Measurements from ENCODE around the gene RAB15.
A peak's percentile ranks its signal among the peaks of the same experiment; 100 is the strongest.

The RAB15 gene

GRCh38 chr14:64953310-64953654 is 18.9 kb downstream of the RAB15 start:
- peaks cover 9% of the 10 kb centered on the region for H3K4me1 Mint-ChIP-seq (ENCODE audit: low read depth)

GRCh38 chr14:64952598-64953309 is 19.4 kb downstream of the RAB15 start:
- H3K9me3 Mint-ChIP-seq (ENCODE audit: low read depth): no peaks in the 10 kb centered on the region
- H3K4me1 Mint-ChIP-seq (ENCODE audit: low read depth): peaks cover 9% of the 10 kb centered on the region
- no peaks in the 10 kb centered on the region for H3K27me3 Mint-ChIP-seq
- H3K27ac Mint-ChIP-seq: peak overlapping the region; percentile 4
- H3K4me3 Mint-ChIP-seq: no peak overlapping the region
- H3K36me3 Mint-ChIP-seq: peaks cover 2% of the 10 kb centered on the region

More at GRCh38 chr14:64953310-64953654, 18.9 kb downstream of the RAB15 start:
- Mint-ChIP-seq H3K36me3 (peaks cover 2% of the 10 kb centered on the region), H3K27ac (no peak overlapping the region), H3K27me3 (no peaks in the 10 kb centered on the region), H3K4me3 (no peak overlapping the region), H3K9me3 (ENCODE audit: low read depth) (no peaks in the 10 kb centered on the region)

- Mint-ChIP-seq H3K4me1 (ENCODE audit: low read depth) (peaks cover 13% of the 10 kb centered on the region), H3K9me3 (ENCODE audit: low read depth) (no peaks in the 10 kb centered on the region)
Measured at GRCh38 chr14:64951724-64952123, 20.4 kb downstream of the RAB15 start.

GRCh38 chr14:64951291-64951690 is 20.8 kb downstream of the RAB15 start:
- Mint-ChIP-seq H3K27ac (peak overlapping the region; percentile 34), H3K4me3 (no peak overlapping the region), H3K36me3 (peaks cover 2% of the 10 kb centered on the region)

More at GRCh38 chr14:64951724-64952123, 20.4 kb downstream of the RAB15 start:
- Mint-ChIP-seq H3K36me3 (peaks cover 2% of the 10 kb centered on the region), H3K27ac (no peak overlapping the region), H3K4me3 (no peak overlapping the region), H3K27me3 (no peaks in the 10 kb centered on the region)

GRCh38 chr14:64950889-64951288 is 21.2 kb downstream of the RAB15 start:
- H3K27me3 Mint-ChIP-seq: no peaks in the 10 kb centered on the region
- no peak overlapping the region for H3K4me3 Mint-ChIP-seq
- H3K27ac Mint-ChIP-seq: no peak overlapping the region
- no peaks in the 10 kb centered on the region for H3K9me3 Mint-ChIP-seq (ENCODE audit: low read depth)
- peaks cover 20% of the 10 kb centered on the region for H3K4me1 Mint-ChIP-seq (ENCODE audit: low read depth)
- H3K36me3 Mint-ChIP-seq: peaks cover 2% of the 10 kb centered on the region

More at GRCh38 chr14:64951291-64951690, 20.8 kb downstream of the RAB15 start:
- no peaks in the 10 kb centered on the region for H3K9me3 Mint-ChIP-seq (ENCODE audit: low read depth)
- H3K4me1 Mint-ChIP-seq (ENCODE audit: low read depth): peaks cover 17% of the 10 kb centered on the region
- no peaks in the 10 kb centered on the region for H3K27me3 Mint-ChIP-seq

- peaks cover 33% of the 10 kb centered on the region for H3K4me1 Mint-ChIP-seq (ENCODE audit: low read depth)
- no peak overlapping the region for H3K4me3 Mint-ChIP-seq
- H3K36me3 Mint-ChIP-seq: peaks cover 2% of the 10 kb centered on the region
- H3K9me3 Mint-ChIP-seq (ENCODE audit: low read depth): no peaks in the 10 kb centered on the region
- no peaks in the 10 kb centered on the region for H3K27me3 Mint-ChIP-seq
- H3K27ac Mint-ChIP-seq: no peak overlapping the region
Measured at GRCh38 chr14:64948612-64949210, 23.4 kb downstream of the RAB15 start.

GRCh38 chr14:64947710-64948611 is 24.2 kb downstream of the RAB15 start:
- no peak overlapping the region for H3K4me3 Mint-ChIP-seq
- H3K9me3 Mint-ChIP-seq (ENCODE audit: low read depth): no peaks in the 10 kb centered on the region
- H3K27ac Mint-ChIP-seq: no peak overlapping the region
- peaks cover 39% of the 10 kb centered on the region for H3K4me1 Mint-ChIP-seq (ENCODE audit: low read depth)
- H3K27me3 Mint-ChIP-seq: no peaks in the 10 kb centered on the region
- peaks cover 2% of the 10 kb centered on the region for H3K36me3 Mint-ChIP-seq

GRCh38 chr14:64946310-64947045 is 25.7 kb downstream of the RAB15 start:
- no peak overlapping the region for H3K27ac Mint-ChIP-seq

GRCh38 chr14:64945431-64946178 is 26.5 kb downstream of the RAB15 start:
- Mint-ChIP-seq H3K4me1 (ENCODE audit: low read depth) (peaks cover 38% of the 10 kb centered on the region), H3K9me3 (ENCODE audit: low read depth) (no peaks in the 10 kb centered on the region), H3K36me3 (peaks cover 2% of the 10 kb centered on the region), H3K4me3 (no peak overlapping the region), H3K27ac (peak overlapping the region; percentile 58), H3K27me3 (no peaks in the 10 kb centered on the region)

More at GRCh38 chr14:64946310-64947045, 25.7 kb downstream of the RAB15 start:
- H3K9me3 Mint-ChIP-seq (ENCODE audit: low read depth): no peaks in the 10 kb centered on the region
- peaks cover 34% of the 10 kb centered on the region for H3K4me1 Mint-ChIP-seq (ENCODE audit: low read depth)
- H3K4me3 Mint-ChIP-seq: no peak overlapping the region
- peaks cover 2% of the 10 kb centered on the region for H3K36me3 Mint-ChIP-seq
- no peaks in the 10 kb centered on the region for H3K27me3 Mint-ChIP-seq

- Mint-ChIP-seq H3K27me3 (no peaks in the 10 kb centered on the region), H3K36me3 (peaks cover 2% of the 10 kb centered on the region), H3K27ac (peak overlapping the region; percentile 16), H3K4me3 (no peak overlapping the region), H3K4me1 (ENCODE audit: low read depth) (peaks cover 44% of the 10 kb centered on the region), H3K9me3 (ENCODE audit: low read depth) (no peaks in the 10 kb centered on the region)
Measured at GRCh38 chr14:64944861-64945260, 27.3 kb downstream of the RAB15 start.

GRCh38 chr14:64944041-64944440 is 28.1 kb downstream of the RAB15 start:
- peaks cover 51% of the 10 kb centered on the region for H3K4me1 Mint-ChIP-seq (ENCODE audit: low read depth)
- peak overlapping the region; percentile 68 for H3K27ac Mint-ChIP-seq
- H3K9me3 Mint-ChIP-seq (ENCODE audit: low read depth): no peaks in the 10 kb centered on the region
- H3K36me3 Mint-ChIP-seq: peaks cover 2% of the 10 kb centered on the region
- H3K27me3 Mint-ChIP-seq: no peaks in the 10 kb centered on the region
- no peak overlapping the region for H3K4me3 Mint-ChIP-seq

GRCh38 chr14:64943556-64943955 is 28.6 kb downstream of the RAB15 start:
- H3K36me3 Mint-ChIP-seq: peaks cover 4% of the 10 kb centered on the region
- H3K27ac Mint-ChIP-seq: peak overlapping the region; percentile 68
- no peak overlapping the region for H3K4me3 Mint-ChIP-seq
- H3K27me3 Mint-ChIP-seq: no peaks in the 10 kb centered on the region
- H3K9me3 Mint-ChIP-seq (ENCODE audit: low read depth): no peaks in the 10 kb centered on the region
- peaks cover 56% of the 10 kb centered on the region for H3K4me1 Mint-ChIP-seq (ENCODE audit: low read depth)

- Mint-ChIP-seq H3K4me3 (no peak within 1 kb of the TSS), H3K36me3 (peaks cover 4% of the 10 kb centered on the region), H3K27me3 (no peaks in the 10 kb centered on the region), H3K9me3 (ENCODE audit: low read depth) (no peaks in the 10 kb centered on the region), H3K27ac (peak within 1 kb of the TSS; percentile 55), H3K4me1 (ENCODE audit: low read depth) (peaks cover 61% of the 10 kb centered on the region)
Measured at GRCh38 chr14:64942531-64943111, 29.5 kb downstream of the RAB15 start, which contains the start of gene GPX2. Gene GPX2, minus strand, starts transcription at chr14:64942745. Its CDS starts 19 bp downstream, at chr14:64942726.

Data from activated naive CD8-positive, alpha-beta T cell (primary cell).